Lower lobe of right lung (tissue), 2 donors: ENCODE results near the gene KCNT1. TPM values are rescaled to one million over a fixed set of nuclear protein-coding genes. Genes with fewer than 3 reads are reported as not detected.
"Not testable (repeated sequence)": the region's sequence is repeated elsewhere in the genome, so short reads cannot be mapped to it uniquely, and the experiment has no call there.

Source experiments
- ATAC-seq, 2 donors: fragments of 200-7000 bp; cut with Tn5 transposase; one replicate each; pipeline ENCODE4 v1.9.1; 2020 to 2022; ENCODE audit warnings: mild to moderate bottlenecking in 2 of 2, moderate library complexity in 2 of 2
- DNase-seq: peaks from one replicate; pipeline ENCODE4 v3.0.0-alpha.2; 2020
- H3K27ac ChIP-seq: fragments of 200-600 bp; one replicate; pipeline ENCODE4 v1.8.0; 2022
- H3K27me3 ChIP-seq: fragments of 200-600 bp; one replicate; pipeline ENCODE4 v1.8.0; 2022; ENCODE audit warnings: low read depth
- H3K36me3 ChIP-seq: fragments of 200-600 bp; one replicate; pipeline ENCODE4 v1.8.0; 2022; ENCODE audit warnings: mild to moderate bottlenecking
- H3K4me1 ChIP-seq: fragments of 200-600 bp; one replicate; pipeline ENCODE4 v1.8.0; 2022
- H3K4me3 ChIP-seq: fragments of 200-600 bp; one replicate; pipeline ENCODE4 v1.8.0; 2022; ENCODE audit warnings: mild to moderate bottlenecking
- H3K9me3 ChIP-seq: fragments of 200-600 bp; one replicate; pipeline ENCODE4 v1.8.0; 2022
- CTCF ChIP-seq: fragments of 200-600 bp; IDR thresholded peaks from one replicate; pipeline ENCODE4 v1.8.0; 2022; ENCODE audit warnings: antibody characterized with exemption, mild to moderate bottlenecking
- intact Hi-C: fragments of 100-400 bp; cut with DNase I; formaldehyde crosslinking; loops from one replicate; pipeline ENCODE4 v1.11.0; 2022
- total RNA-seq: library from RNA; stranded (reverse); fragmentation: NEBNext Ultra II Directional; extraction: Animal tissue kit (Norgen Biotek cat#: 25700); gene quantifications from one replicate; pipeline ENCODE4 v1.2.1, GENCODE V29; 2021
- donor health status: DM: no; HTN: yes; CAD: no; lungs with severe emphysema.

Gene KCNT1
- total RNA-seq, 1 donor from 2014 or later: 0.35 TPM

GRCh38 chr9:135669616-135670285 is 32.2 kb upstream of the KCNT1 start:
- H3K4me1 ChIP-seq: no peaks in the 10 kb centered on the region
- peaks cover 26% of the 10 kb centered on the region for H3K27me3 ChIP-seq
- H3K36me3 ChIP-seq: no peaks in the 10 kb centered on the region
- intact Hi-C loops: no loop called here
- ATAC-seq (no peak), DNase-seq (no peak)
- no peak overlapping the region for H3K4me3 ChIP-seq
- TF ChIP-seq CTCF: no peak
- no peaks in the 10 kb centered on the region for H3K9me3 ChIP-seq
- no peak overlapping the region for H3K27ac ChIP-seq

GRCh38 chr9:135670721-135671590 is 31.0 kb upstream of the KCNT1 start:
- intact Hi-C loops: no loop called here
- Histone ChIP-seq H3K4me1 (no peaks in the 10 kb centered on the region), H3K4me3 (no peak overlapping the region), H3K36me3 (no peaks in the 10 kb centered on the region), H3K9me3 (no peaks in the 10 kb centered on the region), H3K27ac (no peak overlapping the region), H3K27me3 (peaks cover 15% of the 10 kb centered on the region)
- DNase-seq (no peak), ATAC-seq (peak in 1 of 2 donors; percentile 7)
- no peak for TF ChIP-seq CTCF

- ATAC-seq: no peak
- H3K4me3 ChIP-seq: no peak overlapping the region
- TF ChIP-seq CTCF: no peak
- no peaks in the 10 kb centered on the region for H3K9me3 ChIP-seq
- no peak for DNase-seq
- H3K4me1 ChIP-seq: no peaks in the 10 kb centered on the region
- H3K36me3 ChIP-seq: no peaks in the 10 kb centered on the region
- intact Hi-C loops: no loop called here
- H3K27ac ChIP-seq: no peak overlapping the region
- H3K27me3 ChIP-seq: peaks cover 13% of the 10 kb centered on the region
Observed at GRCh38 chr9:135671591-135672041, 30.4 kb upstream of the KCNT1 start.

GRCh38 chr9:135672786-135673185 is 29.2 kb upstream of the KCNT1 start:
- peak; percentile 7 for DNase-seq
- peaks cover 13% of the 10 kb centered on the region for H3K27me3 ChIP-seq
- H3K9me3 ChIP-seq, intact Hi-C loops, H3K36me3 ChIP-seq, H3K4me3 ChIP-seq, H3K27ac ChIP-seq, H3K4me1 ChIP-seq, ATAC-seq: not testable (repeated sequence)

GRCh38 chr9:135673941-135674340 is 28.0 kb upstream of the KCNT1 start:
- Histone ChIP-seq H3K27me3 (peaks cover 13% of the 10 kb centered on the region), H3K36me3 (no peaks in the 10 kb centered on the region), H3K4me3 (no peak overlapping the region), H3K27ac (no peak overlapping the region), H3K4me1 (no peaks in the 10 kb centered on the region), H3K9me3 (no peaks in the 10 kb centered on the region)
- DNase-seq (peak; percentile 21), ATAC-seq (no peak)
- intact Hi-C loops: no loop called here
- TF ChIP-seq CTCF: no peak

GRCh38 chr9:135674977-135675376 is 27.0 kb upstream of the KCNT1 start:
- no peaks in the 10 kb centered on the region for H3K36me3 ChIP-seq
- H3K27ac ChIP-seq: no peak overlapping the region
- H3K27me3 ChIP-seq: peaks cover 13% of the 10 kb centered on the region
- H3K4me3 ChIP-seq: no peak overlapping the region
- no peak for TF ChIP-seq CTCF
- DNase-seq: no peak
- no peak for ATAC-seq
- no peaks in the 10 kb centered on the region for H3K4me1 ChIP-seq
- no peaks in the 10 kb centered on the region for H3K9me3 ChIP-seq
- intact Hi-C loops: no loop called here
